OCI-LY7 (cell line): ENCODE measurements around the gene TANC1. TPM values are rescaled to one million over a fixed set of nuclear protein-coding genes. Genes with fewer than 3 reads are reported as not detected.

Source experiments
- BruUV-seq: library from RNA; stranded (reverse); fragments of 400-500 nt; replicated peaks from 2 replicates; lab custom pipeline; 2021; lab: Mats Ljungman, UMichigan
- CTCF ChIA-PET: fragments of 300-600 bp; sonication (Branson Sonifier 250); formaldehyde crosslinking; loops from one replicate; lab custom pipeline; 2022; ENCODE audit warnings: antibody characterized with exemption; ENCODE audit not compliant: unreplicated experiment; lab: Charles Lee
- POLR2A ChIA-PET: fragments of 300-600 bp; sonication (Branson Sonifier 250); formaldehyde crosslinking; loops from one replicate; lab custom pipeline; 2022; ENCODE audit warnings: antibody characterized with exemption; lab: Charles Lee
- DNase-seq: peaks from one replicate; pipeline ENCODE4 v3.0.0-alpha.2; 2015; ENCODE audit warnings: low spot score
- H2AFZ ChIP-seq: fragments of 200-600 bp; sonication (generic), shearing (Covaris generic); 2 replicates; pipeline ENCODE4 v1.6.1; 2014; ENCODE audit warnings: mild to moderate bottlenecking, antibody characterized with exemption, low read length, moderate library complexity
- H3K27ac ChIP-seq: fragments of 200-600 bp; sonication (generic); 2 replicates; pipeline ENCODE4 v1.5.1; 2014; ENCODE audit warnings: mixed run types, low read depth, mild to moderate bottlenecking, moderate library complexity, low read length, inconsistent platforms; ENCODE audit not compliant: poor library complexity, severe bottlenecking
- H3K36me3 ChIP-seq: fragments of 200-600 bp; sonication (generic); 2 replicates; pipeline ENCODE4 v1.6.1; 2014; ENCODE audit warnings: mild to moderate bottlenecking, antibody characterized with exemption, low read length, moderate library complexity, mixed read lengths; ENCODE audit not compliant: insufficient read depth
- H3K4me1 ChIP-seq: fragments of 200-600 bp; sonication (generic); 2 replicates; pipeline ENCODE4 v1.5.1; 2014; ENCODE audit warnings: mild to moderate bottlenecking, low read length; ENCODE audit not compliant: insufficient read depth, poor library complexity, severe bottlenecking
- H3K4me2 ChIP-seq: fragments of 200-600 bp; sonication (generic); 2 replicates; pipeline ENCODE4 v1.6.1; 2014; ENCODE audit warnings: mild to moderate bottlenecking, low read length
- H3K4me3 ChIP-seq: fragments of 200-600 bp; sonication (generic); 2 replicates; pipeline ENCODE4 v1.5.1; 2014; ENCODE audit warnings: mild to moderate bottlenecking, low read depth, low read length; ENCODE audit not compliant: poor library complexity, severe bottlenecking
- H3K79me2 ChIP-seq: fragments of 200-600 bp; sonication (generic); 2 replicates; pipeline ENCODE4 v1.6.1; 2016; ENCODE audit warnings: low read depth, mild to moderate bottlenecking, low read length, moderate library complexity, mixed read lengths; ENCODE audit not compliant: insufficient read depth
- H3K9me2 ChIP-seq: fragments of 200-600 bp; sonication (generic); 2 replicates; pipeline ENCODE4 v1.6.1; 2016; ENCODE audit warnings: mild to moderate bottlenecking, low read length, mixed read lengths; ENCODE audit not compliant: insufficient read depth
- H3K9me3 ChIP-seq: fragments of 200-600 bp; sonication (generic); 2 replicates; pipeline ENCODE4 v1.6.1; 2014; ENCODE audit warnings: mild to moderate bottlenecking, mixed run types, low read length, mixed read lengths
- H4K20me1 ChIP-seq: fragments of 200-600 bp; sonication (generic); 2 replicates; pipeline ENCODE4 v1.6.1; 2014; ENCODE audit warnings: mild to moderate bottlenecking, antibody characterized with exemption, low read length, moderate library complexity, mixed read lengths; ENCODE audit not compliant: insufficient read depth
- CTCF ChIP-seq: fragments of 200-600 bp; sonication (generic); conservative IDR thresholded peaks from 2 replicates; pipeline ENCODE4 v1.5.1; 2014; ENCODE audit warnings: mild to moderate bottlenecking, antibody characterized with exemption, low read length, moderate library complexity, mixed read lengths
- EZH2phosphoT487 ChIP-seq: fragments of 200-600 bp; sonication (generic); IDR thresholded peaks from 2 replicates; pipeline ENCODE4 v1.6.1; 2018; ENCODE audit warnings: low read depth, borderline replicate concordance, mild to moderate bottlenecking, mixed run types, antibody characterized with exemption, low read length, moderate library complexity, mixed read lengths
- intact Hi-C: fragments of 100-400 bp; cut with micrococcal nuclease; formaldehyde crosslinking; loops from one replicate; pipeline ENCODE4 v1.10.0; 2022; ENCODE audit not compliant: unreplicated experiment
- total RNA-seq, 2 experiments: library from RNA; depleted of rRNA in 1 of 2; stranded (reverse); fragments of >200 nt in 1 of 2; shearing (Covaris generic) in 1 of 2; gene quantifications; 2 replicates each; pipeline ENCODE4 v1.2.3, GENCODE V29; 2014 to 2022

The TANC1 gene
- total RNA-seq, 2 experiments from 2014 or later: 0.04 TPM; not detected in 1

- no peak overlapping the region for H3K27ac ChIP-seq
- BruUV-seq: no TSS peak
- H3K4me3 ChIP-seq: no peak overlapping the region
- no peaks in the 10 kb centered on the region for H3K9me3 ChIP-seq
- DNase-seq: no peak
- no peaks in the 10 kb centered on the region for H3K36me3 ChIP-seq
- no peaks in the 10 kb centered on the region for H3K9me2 ChIP-seq
- no peak overlapping the region for H2AFZ ChIP-seq
- ChIA-PET CTCF (no interaction called here), POLR2A (interaction anchor here (0.7 to 1.0 kb wide), 3 partner anchors 27 to 161 kb away, joined by 3 read pairs; no protein-coding TSS in a partner anchor)
- no peaks in the 10 kb centered on the region for H3K79me2 ChIP-seq
- intact Hi-C loops: no loop called here
- no peak for TF ChIP-seq EZH2phosphoT487
- TF ChIP-seq CTCF: no peak
- H3K4me1 ChIP-seq: no peaks in the 10 kb centered on the region
- no peaks in the 10 kb centered on the region for H4K20me1 ChIP-seq
- H3K4me2 ChIP-seq: no peak overlapping the region
These were observed 196.0 kb downstream of the TANC1 start for GRCh38 chr2:159164457-159164911.

- no peaks in the 10 kb centered on the region for H3K9me3 ChIP-seq
- no peak overlapping the region for H3K4me3 ChIP-seq
- ChIA-PET POLR2A (interaction anchor here (1.0 kb wide), 2 partner anchors 27 to 162 kb away, joined by 3 read pairs; no protein-coding TSS in a partner anchor), CTCF (no interaction called here)
- BruUV-seq: no TSS peak
- no peaks in the 10 kb centered on the region for H3K9me2 ChIP-seq
- intact Hi-C loops: no loop called here
- no peaks in the 10 kb centered on the region for H4K20me1 ChIP-seq
- no peak for DNase-seq
- no peak overlapping the region for H3K27ac ChIP-seq
- no peaks in the 10 kb centered on the region for H3K4me1 ChIP-seq
- TF ChIP-seq CTCF: no peak
- no peak overlapping the region for H3K4me2 ChIP-seq
- H3K36me3 ChIP-seq: no peaks in the 10 kb centered on the region
- H3K79me2 ChIP-seq: no peaks in the 10 kb centered on the region
- H2AFZ ChIP-seq: no peak overlapping the region
These were observed 196.6 kb downstream of the TANC1 start for GRCh38 chr2:159165048-159165447.

GRCh38 chr2:159168707-159169106, 200.3 kb downstream of the TANC1 start:
- TF ChIP-seq CTCF (no peak), EZH2phosphoT487 (no peak)
- Histone ChIP-seq H3K9me3 (no peaks in the 10 kb centered on the region), H3K4me2 (no peak overlapping the region), H3K9me2 (no peaks in the 10 kb centered on the region), H3K4me1 (no peaks in the 10 kb centered on the region), H2AFZ (no peak overlapping the region), H3K79me2 (no peaks in the 10 kb centered on the region), H3K27ac (no peak overlapping the region), H3K36me3 (no peaks in the 10 kb centered on the region), H4K20me1 (no peaks in the 10 kb centered on the region), H3K4me3 (no peak overlapping the region)
- ChIA-PET CTCF (no interaction called here), POLR2A (no interaction called here)
- no TSS peak for BruUV-seq
- intact Hi-C loops: no loop called here
- no peak for DNase-seq
